GM20000 (cell line): ENCODE measurements around the gene BAG1.

Source experiments
- DNase-seq: peaks from one replicate; pipeline ENCODE4 v3.0.0; 2012; ENCODE audit warnings: low spot score
- TF ChIP-seq, protein P1 (sequence below): IDR thresholded peaks from 2 replicates; pipeline ENCODE4 v1.5.1; 2012; ENCODE audit warnings: mild to moderate bottlenecking, control low read depth; ENCODE audit errors: extremely low read depth, missing control alignments

The BAG1 gene

GRCh38 chr9:33211695-33212393 lies 52.7 kb downstream of the BAG1 start:
- TF ChIP-seq, protein P1, sequence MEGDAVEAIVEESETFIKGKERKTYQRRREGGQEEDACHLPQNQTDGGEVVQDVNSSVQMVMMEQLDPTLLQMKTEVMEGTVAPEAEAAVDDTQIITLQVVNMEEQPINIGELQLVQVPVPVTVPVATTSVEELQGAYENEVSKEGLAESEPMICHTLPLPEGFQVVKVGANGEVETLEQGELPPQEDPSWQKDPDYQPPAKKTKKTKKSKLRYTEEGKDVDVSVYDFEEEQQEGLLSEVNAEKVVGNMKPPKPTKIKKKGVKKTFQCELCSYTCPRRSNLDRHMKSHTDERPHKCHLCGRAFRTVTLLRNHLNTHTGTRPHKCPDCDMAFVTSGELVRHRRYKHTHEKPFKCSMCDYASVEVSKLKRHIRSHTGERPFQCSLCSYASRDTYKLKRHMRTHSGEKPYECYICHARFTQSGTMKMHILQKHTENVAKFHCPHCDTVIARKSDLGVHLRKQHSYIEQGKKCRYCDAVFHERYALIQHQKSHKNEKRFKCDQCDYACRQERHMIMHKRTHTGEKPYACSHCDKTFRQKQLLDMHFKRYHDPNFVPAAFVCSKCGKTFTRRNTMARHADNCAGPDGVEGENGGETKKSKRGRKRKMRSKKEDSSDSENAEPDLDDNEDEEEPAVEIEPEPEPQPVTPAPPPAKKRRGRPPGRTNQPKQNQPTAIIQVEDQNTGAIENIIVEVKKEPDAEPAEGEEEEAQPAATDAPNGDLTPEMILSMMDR: no peak
- DNase-seq: no peak

DNA sequence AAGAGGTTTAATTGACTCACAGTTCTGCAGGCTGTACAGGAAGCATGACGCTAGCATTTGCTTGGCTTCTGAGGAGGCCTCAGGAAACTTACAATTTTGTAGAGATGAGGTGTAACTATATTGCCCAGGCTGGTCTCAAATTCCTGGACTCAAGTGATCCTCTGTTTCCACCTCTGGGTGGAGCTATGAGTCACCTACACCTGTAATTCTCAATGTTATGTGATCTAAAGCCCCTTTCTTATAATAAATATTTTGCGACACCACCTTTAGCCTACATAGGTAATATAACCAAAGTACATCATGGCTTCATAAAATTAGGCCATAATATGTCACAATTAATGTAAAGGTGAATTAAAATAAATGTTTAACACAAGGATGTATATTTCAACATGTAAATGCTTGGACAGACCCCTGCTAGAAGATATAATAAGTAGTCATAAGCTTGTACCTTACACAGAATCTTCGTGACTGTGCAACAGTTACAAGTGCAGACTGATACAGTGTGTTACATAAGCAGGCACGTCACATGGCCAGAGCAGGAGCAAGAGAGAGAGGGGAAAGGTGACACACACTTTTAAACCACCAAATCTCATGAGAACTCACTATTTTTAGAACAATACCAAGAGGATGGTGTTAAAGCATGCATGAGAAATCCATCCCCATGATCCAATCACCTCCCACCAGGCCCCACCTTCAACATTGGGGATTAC lies 54.3 kb downstream of the BAG1 start:
- no peak for DNase-seq
- TF ChIP-seq, protein P1: no peak

DNA sequence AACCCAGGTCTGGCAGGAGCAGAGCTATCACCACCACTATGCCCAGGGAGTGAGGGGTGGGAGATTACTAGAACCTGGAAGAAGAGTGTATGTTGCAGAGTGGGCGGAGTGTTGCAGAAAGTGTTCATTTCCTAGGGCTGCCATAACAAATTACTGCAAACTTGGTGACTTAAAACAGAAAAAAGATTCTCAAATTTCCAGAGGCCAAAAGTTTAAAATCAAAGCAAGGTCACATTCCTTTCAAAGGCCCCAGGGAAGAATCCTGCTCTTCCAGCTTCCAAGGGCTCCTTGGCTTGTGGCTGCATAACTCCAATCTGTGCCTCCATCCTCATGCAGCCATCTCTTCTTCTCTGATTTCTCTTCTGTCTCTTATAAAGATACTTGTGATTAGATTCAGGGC lies 55.1 kb downstream of the BAG1 start:
- TF ChIP-seq, protein P1: no peak
- no peak for DNase-seq

DNA sequence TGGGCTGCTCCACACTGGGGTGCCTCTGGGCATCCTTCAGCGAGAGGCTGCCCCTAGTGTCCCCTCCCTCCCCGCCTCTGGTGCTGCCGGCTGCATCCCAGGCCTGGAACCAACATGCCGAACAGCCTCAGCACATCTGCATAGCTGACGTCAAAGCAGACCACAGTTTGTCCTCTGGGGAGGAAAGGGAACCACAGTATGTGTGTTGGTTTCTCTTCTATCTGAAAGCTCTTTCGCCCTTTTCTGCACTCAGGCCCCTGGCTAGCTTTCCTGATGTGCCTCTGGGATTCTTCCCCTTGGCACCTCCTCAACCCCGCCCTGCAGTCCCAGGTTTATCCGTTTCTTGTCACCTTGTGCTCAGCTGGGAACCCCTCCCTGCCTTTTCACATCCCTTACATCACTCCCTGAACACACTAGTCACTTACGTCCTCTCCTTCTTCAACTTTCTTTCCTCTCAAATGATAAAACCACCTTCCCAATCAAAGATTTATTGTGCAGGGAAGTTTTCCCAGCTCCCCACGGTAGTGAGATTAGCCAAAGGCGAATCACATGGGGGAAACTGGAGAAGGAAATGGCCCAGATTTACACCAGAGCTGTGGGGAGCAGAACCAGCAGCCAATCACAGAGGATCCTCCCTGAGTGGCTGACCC lies 61.8 kb downstream of the BAG1 start:
- TF ChIP-seq, protein P1: no peak
- DNase-seq: peak; percentile 74
